A673 (cell line): Measurements from ENCODE around the gene ZNF431.

Experiments
- EZH2 ChIP-seq: fragments of 200-600 bp; sonication (generic); IDR thresholded peaks from 2 replicates; pipeline ENCODE4 v1.6.1; 2017; ENCODE audit warnings: borderline replicate concordance, low read depth, mild to moderate bottlenecking, mixed read lengths, antibody characterized with exemption, low read length; ENCODE audit not compliant: poor library complexity, severe bottlenecking
- TF ChIP-seq, protein P1 (sequence below): fragments of 300-800, 200-600 bp; sonication (generic); conservative IDR thresholded peaks from 2 replicates; pipeline ENCODE4 v1.5.1; 2017; ENCODE audit warnings: low read depth, mild to moderate bottlenecking, antibody characterized with exemption, low read length, moderate library complexity, mixed read lengths

DNA sequence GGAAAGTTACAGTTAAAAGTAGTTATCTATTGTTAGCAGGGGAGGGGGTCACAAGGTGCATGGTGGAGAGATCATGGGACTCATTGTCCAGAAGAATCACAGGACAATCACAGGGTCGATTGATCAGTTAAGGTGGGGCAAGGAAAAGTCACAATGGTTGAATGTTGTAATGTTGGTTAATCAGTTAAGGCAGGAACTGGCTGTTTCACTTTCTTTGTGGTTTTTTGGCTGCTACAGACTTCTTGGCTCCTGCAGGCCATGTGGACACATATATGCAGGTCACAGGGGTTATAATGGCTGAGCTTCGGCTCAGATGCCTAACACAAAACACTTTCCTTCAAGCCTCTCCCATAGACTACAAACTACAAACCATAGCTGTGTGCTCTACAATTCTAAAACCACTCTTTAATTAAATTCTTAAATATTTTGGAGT lies 6.9 kb upstream of the ZNF431 start:
- TF ChIP-seq, protein P1, sequence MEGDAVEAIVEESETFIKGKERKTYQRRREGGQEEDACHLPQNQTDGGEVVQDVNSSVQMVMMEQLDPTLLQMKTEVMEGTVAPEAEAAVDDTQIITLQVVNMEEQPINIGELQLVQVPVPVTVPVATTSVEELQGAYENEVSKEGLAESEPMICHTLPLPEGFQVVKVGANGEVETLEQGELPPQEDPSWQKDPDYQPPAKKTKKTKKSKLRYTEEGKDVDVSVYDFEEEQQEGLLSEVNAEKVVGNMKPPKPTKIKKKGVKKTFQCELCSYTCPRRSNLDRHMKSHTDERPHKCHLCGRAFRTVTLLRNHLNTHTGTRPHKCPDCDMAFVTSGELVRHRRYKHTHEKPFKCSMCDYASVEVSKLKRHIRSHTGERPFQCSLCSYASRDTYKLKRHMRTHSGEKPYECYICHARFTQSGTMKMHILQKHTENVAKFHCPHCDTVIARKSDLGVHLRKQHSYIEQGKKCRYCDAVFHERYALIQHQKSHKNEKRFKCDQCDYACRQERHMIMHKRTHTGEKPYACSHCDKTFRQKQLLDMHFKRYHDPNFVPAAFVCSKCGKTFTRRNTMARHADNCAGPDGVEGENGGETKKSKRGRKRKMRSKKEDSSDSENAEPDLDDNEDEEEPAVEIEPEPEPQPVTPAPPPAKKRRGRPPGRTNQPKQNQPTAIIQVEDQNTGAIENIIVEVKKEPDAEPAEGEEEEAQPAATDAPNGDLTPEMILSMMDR = no peak
- no peak for TF ChIP-seq EZH2
